ENCODE measurements around the gene KCNIP1.

Gene KCNIP1

GRCh38 chr5:170503990-170504596 lies at the start of gene KCNIP1:
TSS of gene KCNIP1 (plus strand) at chr5:170504020.
- FAIRE-seq = no peak
- DNase-seq (ENCODE audit: extremely low spot score, insufficient read length, low read depth) = no peak

GRCh38 chr5:170463426-170463825 lies 40.4 kb upstream of the KCNIP1 start:
- FAIRE-seq = no peak
- no peak for DNase-seq (ENCODE audit: extremely low spot score, insufficient read length, low read depth)

GRCh38 chr5:170464280-170465127 lies 39.3 kb upstream of the KCNIP1 start:
- FAIRE-seq = no peak

DNA sequence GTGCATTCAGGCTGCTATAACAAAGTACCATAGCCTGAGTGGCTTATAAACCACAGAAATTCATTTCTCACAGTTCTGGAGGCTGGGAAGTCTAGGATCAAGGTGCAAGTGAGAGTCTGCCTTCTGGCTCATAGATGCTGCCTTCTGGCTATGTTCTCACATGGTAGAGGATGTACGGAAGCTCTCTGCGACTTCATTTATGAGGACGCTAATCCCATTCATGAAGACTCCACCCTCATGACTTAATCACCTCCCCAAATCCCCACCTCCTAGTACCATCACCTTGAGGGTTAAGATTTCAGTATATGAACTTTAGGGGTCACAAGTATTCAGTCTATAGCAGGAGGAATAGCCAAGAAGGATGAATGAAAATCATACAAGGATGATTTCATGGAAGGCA lies 37.3 kb upstream of the KCNIP1 start:
- no peak for FAIRE-seq
- DNase-seq (ENCODE audit: extremely low spot score, insufficient read length, low read depth) = no peak

More at GRCh38 chr5:170464280-170465127, 39.3 kb upstream of the KCNIP1 start:
- no peak for DNase-seq (ENCODE audit: extremely low spot score, insufficient read length, low read depth)

GRCh38 chr5:170466988-170467707 lies 36.7 kb upstream of the KCNIP1 start:
- FAIRE-seq = no peak
- DNase-seq (ENCODE audit: extremely low spot score, insufficient read length, low read depth) = no peak

DNA sequence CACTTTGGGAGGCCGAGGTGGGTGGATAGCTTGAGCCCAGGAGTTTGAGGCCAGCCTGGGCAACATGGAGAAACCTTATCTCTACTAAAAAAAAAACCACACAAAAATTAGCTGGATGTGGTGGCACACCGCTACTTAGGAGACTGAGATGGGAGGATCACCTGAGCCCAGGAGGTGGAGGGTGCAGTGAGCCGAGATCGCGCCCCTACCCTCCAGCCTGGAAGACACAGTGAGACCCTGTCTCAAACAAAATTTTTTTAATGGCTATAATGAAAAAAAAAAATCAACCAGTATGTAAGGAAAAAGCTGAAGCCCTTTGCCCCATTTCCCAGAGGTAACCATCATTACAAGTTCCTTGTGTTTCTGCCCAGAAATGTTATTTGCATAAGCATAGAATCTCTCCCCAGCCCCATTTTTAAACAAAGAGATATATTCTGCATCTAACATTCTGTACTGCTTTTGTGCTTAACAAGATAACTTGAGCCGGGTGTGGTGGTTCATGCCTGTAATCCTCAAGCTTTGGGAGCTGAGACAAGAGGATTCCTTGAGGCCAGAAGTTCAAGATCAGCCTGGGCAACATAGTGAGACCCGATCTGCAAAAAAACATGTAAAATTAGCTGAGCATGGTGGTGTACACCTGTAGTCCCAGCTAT lies 35.1 kb upstream of the KCNIP1 start:
- FAIRE-seq (no peak), DNase-seq (ENCODE audit: extremely low spot score, insufficient read length, low read depth) (no peak)

DNA sequence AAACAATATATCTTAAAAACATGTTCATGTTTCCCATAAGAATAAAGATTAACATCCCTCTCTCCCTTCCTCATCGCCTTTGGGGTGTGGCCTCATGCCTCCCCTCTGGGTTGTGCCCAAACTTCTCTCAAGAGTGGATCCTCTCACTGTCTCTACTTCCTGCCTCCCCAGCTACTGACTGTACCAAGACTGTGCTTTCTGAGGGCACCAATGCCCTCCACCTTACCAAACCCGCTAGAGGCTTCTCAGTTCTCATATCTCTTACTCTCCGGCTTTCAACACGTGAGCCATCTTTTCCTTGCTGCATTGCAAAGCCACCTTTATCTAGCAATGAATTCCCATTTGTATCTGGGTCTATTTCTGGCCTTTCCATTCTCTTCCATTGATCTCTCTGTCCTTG lies 34.4 kb upstream of the KCNIP1 start:
- no peak for FAIRE-seq
- no peak for DNase-seq (ENCODE audit: extremely low spot score, insufficient read length, low read depth)

- no peak for DNase-seq (ENCODE audit: extremely low spot score, insufficient read length, low read depth)
- FAIRE-seq = no peak
These were observed 33.5 kb upstream of the KCNIP1 start for GRCh38 chr5:170470275-170470674.

DNA sequence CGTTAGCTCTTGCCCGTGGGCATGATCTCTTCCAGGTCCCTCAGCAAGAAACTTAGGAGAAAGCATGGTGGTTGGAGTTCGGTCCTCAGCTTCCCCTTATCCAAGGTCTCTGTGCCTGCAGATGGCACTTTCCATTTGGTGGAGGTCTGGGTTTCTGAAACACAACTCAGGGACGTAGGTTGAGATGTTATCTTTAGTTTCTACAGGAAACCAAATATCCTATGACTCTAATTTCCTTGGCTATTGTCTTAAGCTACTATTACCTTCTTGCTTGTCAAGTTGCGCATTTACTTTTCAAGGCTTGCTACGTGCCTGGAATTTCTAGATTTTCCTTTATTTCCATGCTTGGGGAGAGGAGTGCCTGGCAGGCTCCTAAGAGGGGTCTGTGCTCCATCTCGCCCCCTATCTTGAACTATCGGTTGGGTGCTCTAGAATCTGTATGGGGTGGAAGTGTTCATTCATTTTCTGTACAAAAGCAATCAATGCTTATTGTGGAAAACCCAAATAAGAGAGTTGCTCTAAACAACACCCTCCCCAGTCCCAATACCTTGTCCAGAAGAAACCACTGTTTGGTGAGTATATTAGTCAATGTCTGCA lies 32.9 kb upstream of the KCNIP1 start:
- no peak for DNase-seq (ENCODE audit: extremely low spot score, insufficient read length, low read depth)
- no peak for FAIRE-seq

DNA sequence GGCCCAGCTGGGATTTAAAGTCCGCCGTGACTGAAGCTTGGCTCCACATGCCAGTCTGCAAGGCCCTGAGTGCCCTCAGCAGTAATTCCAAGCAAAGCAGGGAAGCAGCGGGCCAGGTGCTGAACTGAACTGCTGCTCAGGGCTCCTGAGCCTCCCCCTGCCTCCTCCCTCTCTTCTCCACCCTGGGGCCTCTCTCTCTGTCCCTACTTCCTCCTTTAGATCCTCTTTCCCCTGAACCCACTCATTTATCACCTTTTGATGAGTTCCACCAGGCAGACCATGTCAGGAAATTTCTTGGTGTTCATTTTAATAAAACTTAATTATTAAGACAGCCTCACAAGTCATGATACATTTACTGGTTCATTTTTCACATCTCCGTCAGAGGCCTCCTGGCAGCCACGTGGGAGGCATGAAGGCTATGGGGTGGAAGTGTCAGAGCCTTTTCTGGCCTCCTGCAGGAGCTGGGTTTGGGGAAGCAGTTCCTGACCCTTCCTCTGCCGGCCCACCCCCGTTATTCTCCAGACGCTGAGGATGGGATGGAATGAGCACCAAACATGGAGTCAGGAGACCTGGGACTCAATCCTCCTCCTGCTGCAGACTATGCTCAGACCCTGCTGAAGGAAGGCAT lies 32.2 kb upstream of the KCNIP1 start:
- DNase-seq (ENCODE audit: extremely low spot score, insufficient read length, low read depth) = no peak
- FAIRE-seq = no peak

- no peak for DNase-seq (ENCODE audit: extremely low spot score, insufficient read length, low read depth)
- no peak for FAIRE-seq
These were observed 30.2 kb upstream of the KCNIP1 start for GRCh38 chr5:170473642-170474041.

DNA sequence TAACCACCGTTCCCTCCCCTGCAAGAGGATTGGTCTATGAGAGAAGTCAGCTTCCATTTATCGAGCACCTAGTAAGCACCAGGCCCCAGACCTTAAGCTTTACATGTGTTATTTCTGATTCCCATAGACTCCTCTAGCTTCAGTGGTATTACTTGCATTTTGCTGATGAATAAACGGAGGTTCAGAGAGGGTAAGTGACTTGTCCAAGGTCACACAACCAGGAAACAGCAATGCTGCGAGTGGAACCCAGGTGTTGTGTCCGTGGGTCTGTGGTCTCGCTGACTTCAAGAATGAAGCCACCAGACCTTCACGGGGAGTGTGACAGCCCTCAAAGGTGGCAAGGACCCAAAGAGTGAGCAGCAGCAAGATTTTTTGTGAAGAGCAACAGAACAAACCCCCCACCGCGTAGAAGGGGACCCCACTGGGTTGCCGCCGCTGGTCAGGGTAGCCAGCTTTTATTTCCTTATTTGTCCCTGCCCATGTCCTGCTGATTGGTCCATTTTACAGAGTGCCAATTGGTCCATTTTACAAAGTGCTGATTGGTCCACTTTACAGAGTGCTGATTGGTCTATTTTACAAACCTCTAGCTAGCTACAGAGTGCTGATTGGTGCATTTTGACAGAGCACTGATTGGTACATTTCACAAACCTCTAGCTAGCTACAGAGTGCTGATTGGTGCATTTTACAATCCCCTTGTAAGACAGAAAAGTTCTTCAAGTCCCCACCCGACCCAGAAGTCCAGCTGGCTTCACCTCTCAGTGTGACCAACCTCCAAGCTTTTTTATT lies 29.1 kb upstream of the KCNIP1 start:
- FAIRE-seq = no peak
- no peak for DNase-seq (ENCODE audit: extremely low spot score, insufficient read length, low read depth)

GRCh38 chr5:170475294-170476000 lies 28.4 kb upstream of the KCNIP1 start:
- FAIRE-seq = no peak
- no peak for DNase-seq (ENCODE audit: extremely low spot score, insufficient read length, low read depth)

DNA sequence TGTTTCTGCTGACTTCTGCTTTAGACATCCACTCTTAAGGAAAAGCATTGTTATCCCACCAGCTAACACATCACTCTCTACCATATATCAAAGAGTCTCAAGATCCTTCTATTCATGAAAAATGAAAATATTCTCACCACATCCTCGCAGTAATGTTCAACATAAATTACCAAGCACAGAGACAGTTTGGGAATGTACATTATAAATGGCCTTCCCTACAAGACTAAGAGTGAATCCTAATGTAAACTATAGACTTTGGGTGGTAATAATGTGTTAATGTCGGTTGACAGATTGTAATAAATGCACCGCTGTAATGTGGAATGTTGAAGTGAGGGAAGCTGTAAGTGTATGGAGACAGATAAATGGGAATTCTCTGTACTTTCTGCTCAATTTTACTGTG lies 27.1 kb upstream of the KCNIP1 start:
- DNase-seq (ENCODE audit: extremely low spot score, insufficient read length, low read depth) = no peak
- FAIRE-seq = no peak

DNA sequence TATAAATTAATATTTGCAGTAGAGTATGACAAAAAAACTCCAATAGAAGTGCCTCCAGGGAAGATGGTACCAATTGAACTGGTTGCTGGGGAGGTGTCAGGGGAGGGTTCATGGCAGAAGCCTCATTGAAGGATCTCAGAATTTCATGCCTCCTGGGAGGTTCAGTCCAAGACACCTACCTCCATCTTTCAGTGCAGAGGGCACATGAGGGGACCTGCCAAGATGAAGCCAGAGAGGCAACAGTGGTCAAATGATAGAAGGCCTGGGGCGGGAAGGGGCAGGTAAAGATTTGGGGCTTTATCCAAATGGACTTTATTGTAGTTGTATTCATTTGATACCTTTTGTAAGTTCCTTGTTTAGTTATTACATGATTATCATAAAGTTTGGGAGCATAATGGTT lies 25.9 kb upstream of the KCNIP1 start:
- FAIRE-seq (no peak), DNase-seq (ENCODE audit: extremely low spot score, insufficient read length, low read depth) (no peak)

DNA sequence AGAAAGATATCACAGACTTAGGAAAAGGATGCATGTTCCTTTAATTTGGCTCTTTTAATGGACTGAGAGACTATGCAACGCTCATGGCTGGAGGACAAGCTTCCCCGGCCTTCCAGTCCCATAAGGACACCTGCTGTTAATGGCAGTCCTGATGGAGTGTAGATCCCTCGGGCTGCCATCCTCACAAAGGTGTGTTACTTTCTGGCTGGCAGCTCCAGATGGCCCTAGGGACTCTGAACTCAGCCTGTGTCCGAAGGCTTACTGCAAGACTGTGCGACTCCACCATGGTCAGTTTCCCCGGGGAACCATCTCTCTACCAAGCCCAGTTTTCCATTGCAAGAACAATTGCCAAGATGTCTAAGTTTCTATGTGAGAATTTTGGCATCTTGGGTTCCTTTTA lies 25.5 kb upstream of the KCNIP1 start:
- DNase-seq (ENCODE audit: extremely low spot score, insufficient read length, low read depth) = no peak

GRCh38 chr5:170479484-170479883 lies 24.3 kb upstream of the KCNIP1 start:
- DNase-seq (ENCODE audit: extremely low spot score, insufficient read length, low read depth) (no peak), FAIRE-seq (no peak)

More for the DNA sequence above, 25.5 kb upstream of the KCNIP1 start:
- no peak for FAIRE-seq

DNA sequence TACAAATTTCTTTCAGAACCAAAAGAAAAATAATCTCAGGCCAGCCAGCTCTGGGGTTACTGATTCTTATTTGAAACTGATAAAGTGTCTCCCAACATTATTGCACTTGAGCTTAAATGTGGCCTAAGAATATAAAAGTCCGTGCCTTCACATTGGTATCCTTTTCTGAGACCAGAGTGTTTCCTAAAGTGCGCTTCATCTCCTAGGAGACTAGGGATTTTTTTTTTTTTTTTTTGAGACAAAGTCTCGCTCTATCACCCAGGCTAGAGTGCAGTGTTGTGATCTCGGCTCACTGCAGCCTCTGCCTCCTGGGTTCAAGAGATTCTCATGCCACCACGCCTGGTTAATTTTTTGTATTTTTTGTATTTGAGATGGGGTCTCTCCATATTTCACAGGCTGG lies 23.6 kb upstream of the KCNIP1 start:
- FAIRE-seq (no peak), DNase-seq (ENCODE audit: extremely low spot score, insufficient read length, low read depth) (no peak)

All from GM18507 (cell line).